Endothelial cell (in vitro differentiated cells): ENCODE data around the gene GABBR1. TPM values are rescaled to one million over a fixed set of nuclear protein-coding genes. Genes with fewer than 3 reads are reported as not detected.

Source experiments
- DNase-seq: peaks from one replicate; pipeline ENCODE4 v3.0.0; 2021; ENCODE audit warnings: low spot score
- H3K27ac Mint-ChIP-seq: one replicate; pipeline ENCODE4 v1.8.0; 2021; ENCODE audit warnings: mixed read lengths, inconsistent platforms; ENCODE audit not compliant: unreplicated experiment
- H3K27me3 Mint-ChIP-seq: one replicate; pipeline ENCODE4 v1.8.0; 2021; ENCODE audit warnings: mild to moderate bottlenecking, moderate library complexity, mixed read lengths, inconsistent platforms; ENCODE audit not compliant: unreplicated experiment
- H3K36me3 Mint-ChIP-seq: one replicate; pipeline ENCODE4 v1.8.0; 2021; ENCODE audit warnings: mild to moderate bottlenecking, low read depth, mixed read lengths, inconsistent platforms; ENCODE audit not compliant: unreplicated experiment
- H3K4me1 Mint-ChIP-seq: one replicate; pipeline ENCODE4 v1.8.0; 2021; ENCODE audit warnings: mild to moderate bottlenecking, mixed read lengths, inconsistent platforms; ENCODE audit not compliant: unreplicated experiment
- H3K4me3 Mint-ChIP-seq: one replicate; pipeline ENCODE4 v1.8.0; 2021; ENCODE audit warnings: mild to moderate bottlenecking, mixed read lengths, inconsistent platforms; ENCODE audit not compliant: unreplicated experiment
- H3K9me3 Mint-ChIP-seq: one replicate; pipeline ENCODE4 v1.8.0; 2021; ENCODE audit warnings: mixed read lengths, inconsistent platforms; ENCODE audit not compliant: unreplicated experiment
- CTCF ChIP-seq: fragments of 200-600 bp; sonication (generic); IDR thresholded peaks from one replicate; pipeline ENCODE4 v1.5.0; 2021; ENCODE audit warnings: antibody characterized with exemption; ENCODE audit not compliant: unreplicated experiment
- total RNA-seq: library from RNA; stranded (reverse); fragmentation: NEBNext Ultra II Directional; extraction: Animal tissue kit (Norgen Biotek cat#: 25700); gene quantifications from one replicate; pipeline ENCODE4 v1.2.1, GENCODE V29; 2021; ENCODE audit not compliant: unreplicated experiment

The GABBR1 gene
- total RNA-seq, 1 donor from 2014 or later: 164 TPM

GRCh38 chr6:29532320-29532951, 100.5 kb downstream of the GABBR1 start:
- Mint-ChIP-seq H3K4me1 (no peaks in the 10 kb centered on the region), H3K27ac (no peak overlapping the region), H3K9me3 (no peaks in the 10 kb centered on the region), H3K4me3 (no peak overlapping the region), H3K27me3 (peaks cover 5% of the 10 kb centered on the region), H3K36me3 (no peaks in the 10 kb centered on the region)
- no peak for TF ChIP-seq CTCF
- no peak for DNase-seq

- H3K4me1 Mint-ChIP-seq: no peaks in the 10 kb centered on the region
- H3K36me3 Mint-ChIP-seq: no peaks in the 10 kb centered on the region
- H3K9me3 Mint-ChIP-seq: no peaks in the 10 kb centered on the region
- no peak for DNase-seq
- no peak for TF ChIP-seq CTCF
- no peak overlapping the region for H3K27ac Mint-ChIP-seq
- peaks cover 3% of the 10 kb centered on the region for H3K27me3 Mint-ChIP-seq
- H3K4me3 Mint-ChIP-seq: no peak overlapping the region
These were observed 101.3 kb downstream of the GABBR1 start for GRCh38 chr6:29531668-29532067.

- Mint-ChIP-seq H3K36me3 (no peaks in the 10 kb centered on the region), H3K27ac (no peak overlapping the region), H3K27me3 (peaks cover 3% of the 10 kb centered on the region), H3K9me3 (no peaks in the 10 kb centered on the region), H3K4me1 (no peaks in the 10 kb centered on the region), H3K4me3 (no peak overlapping the region)
- no peak for TF ChIP-seq CTCF
- no peak for DNase-seq
These were observed 102.2 kb downstream of the GABBR1 start for GRCh38 chr6:29530671-29531310.

- Mint-ChIP-seq H3K36me3 (no peaks in the 10 kb centered on the region), H3K9me3 (no peaks in the 10 kb centered on the region), H3K27me3 (peaks cover 3% of the 10 kb centered on the region), H3K4me3 (no peak overlapping the region), H3K4me1 (no peaks in the 10 kb centered on the region), H3K27ac (no peak overlapping the region)
- no peak for TF ChIP-seq CTCF
- DNase-seq: no peak
These were observed 103.0 kb downstream of the GABBR1 start for GRCh38 chr6:29529956-29530355.

GRCh38 chr6:29528988-29529560, 103.9 kb downstream of the GABBR1 start:
- Mint-ChIP-seq H3K9me3 (no peaks in the 10 kb centered on the region), H3K27ac (no peak overlapping the region), H3K4me1 (no peaks in the 10 kb centered on the region), H3K4me3 (no peak overlapping the region), H3K36me3 (no peaks in the 10 kb centered on the region), H3K27me3 (peaks cover 3% of the 10 kb centered on the region)
- TF ChIP-seq CTCF: no peak
- no peak for DNase-seq
